ES-I3 (cell line): Measurements from ENCODE around the gene SZT2.
A peak's percentile ranks its signal among the peaks of the same experiment; 100 is the strongest.

Experiments
- H3K36me3 ChIP-seq: 2 replicates; pipeline ENCODE4 v1.6.1; 2013; ENCODE audit warnings: mild to moderate bottlenecking, low read length, control low read depth, moderate library complexity; ENCODE audit not compliant: insufficient read depth
- H3K4me1 ChIP-seq: 2 replicates; pipeline ENCODE4 v1.6.1; 2013; ENCODE audit warnings: mild to moderate bottlenecking, control low read depth, low read length; ENCODE audit not compliant: insufficient read depth
- H3K9ac ChIP-seq: 2 replicates; pipeline ENCODE4 v1.6.1; 2013; ENCODE audit warnings: low read depth, mild to moderate bottlenecking, low read length, moderate library complexity
- H3K9me3 ChIP-seq: 2 replicates; pipeline ENCODE4 v1.6.1; 2013; ENCODE audit warnings: mild to moderate bottlenecking, low read length, moderate library complexity; ENCODE audit not compliant: control insufficient read depth, insufficient read depth

Gene SZT2

DNA sequence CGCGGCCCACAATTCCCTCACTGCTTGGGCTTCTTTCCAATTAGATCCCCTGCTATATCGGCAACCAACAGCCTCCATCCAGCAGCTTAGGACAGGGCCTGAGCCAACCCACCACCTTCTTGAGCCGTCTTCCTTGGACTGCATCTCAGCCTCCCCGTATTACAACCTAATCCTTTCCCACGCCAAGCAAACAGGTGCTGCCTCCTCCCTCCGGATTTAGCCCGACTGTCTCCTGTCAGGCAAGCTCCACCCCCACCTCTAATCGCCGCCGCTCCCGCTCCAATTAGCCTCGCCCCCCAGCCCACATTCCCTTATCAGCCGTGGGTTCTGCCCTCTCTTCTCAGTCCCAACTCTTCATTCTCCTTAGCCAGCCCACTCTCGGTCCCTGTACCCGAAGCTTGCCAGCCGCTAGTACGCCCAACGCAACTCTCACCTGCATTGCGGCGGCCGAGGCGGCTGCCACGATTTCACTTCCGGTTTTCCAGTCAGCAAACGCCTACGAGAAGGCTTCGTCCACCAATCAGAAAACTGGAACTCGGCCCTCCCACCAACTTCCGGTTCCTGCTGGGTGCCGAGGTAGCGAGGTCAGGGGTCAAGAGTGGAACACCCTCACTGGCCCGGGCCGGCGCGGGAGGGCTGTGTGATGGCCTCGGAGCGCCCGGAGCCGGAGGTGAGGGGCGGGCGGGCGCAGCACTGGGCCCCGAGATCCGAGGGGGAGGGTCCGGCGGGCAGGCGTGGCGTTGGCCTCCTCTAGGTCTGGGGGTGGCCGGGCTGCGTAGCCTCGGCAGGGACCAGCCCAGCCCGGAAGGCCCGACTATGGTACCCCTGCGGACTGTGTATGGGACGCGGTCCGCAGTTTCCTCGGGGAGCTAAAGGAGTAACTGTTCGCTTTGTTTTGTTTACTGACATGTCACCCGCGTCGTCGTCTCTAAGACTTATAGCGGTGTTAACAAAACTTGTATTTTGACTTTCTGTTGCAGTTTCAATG lies at the start of gene SZT2, which contains the start of gene MED8:
TSS of gene SZT2 (plus strand) at position 574 of the 988 bp plus-strand sequence. CDS start at position 644, 70 bp downstream.
TSS of gene MED8 (minus strand) at position 475 of the 988 bp plus-strand sequence. CDS start at position 439, 36 bp downstream.
- H3K9me3 ChIP-seq: no peaks in the 10 kb centered on the region
- peaks cover 5% of the 10 kb centered on the region; the same call in 1 of the 2 replicates for H3K4me1 ChIP-seq
- peaks cover 25% of the 10 kb centered on the region for H3K36me3 ChIP-seq
- peak within 1 kb of the TSS; percentile 89 for H3K9ac ChIP-seq

DNA sequence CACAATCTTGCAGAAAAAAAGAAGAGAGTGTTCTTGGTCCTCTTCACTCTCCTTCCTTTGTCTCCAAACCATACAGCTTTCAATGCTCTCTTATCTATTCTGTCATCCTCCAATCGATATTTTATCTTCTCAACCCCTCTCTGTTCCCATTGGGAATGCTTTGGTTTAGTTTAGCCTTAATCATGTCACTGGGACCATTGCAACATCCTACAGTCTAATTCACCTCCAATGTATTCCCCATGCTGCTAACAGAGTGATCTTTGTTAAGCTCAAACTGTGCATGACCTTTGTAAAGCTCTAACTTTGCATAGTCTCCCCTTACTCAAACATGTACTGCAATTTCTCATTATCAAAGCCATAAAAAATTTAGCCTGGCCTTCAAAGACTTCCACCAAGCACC lies 49.1 kb upstream of the SZT2 start:
- H3K36me3 ChIP-seq: no peaks in the 10 kb centered on the region
- H3K4me1 ChIP-seq: no peaks in the 10 kb centered on the region; the same call in 1 of the 2 replicates
- no peaks in the 10 kb centered on the region for H3K9me3 ChIP-seq
- no peak overlapping the region for H3K9ac ChIP-seq

DNA sequence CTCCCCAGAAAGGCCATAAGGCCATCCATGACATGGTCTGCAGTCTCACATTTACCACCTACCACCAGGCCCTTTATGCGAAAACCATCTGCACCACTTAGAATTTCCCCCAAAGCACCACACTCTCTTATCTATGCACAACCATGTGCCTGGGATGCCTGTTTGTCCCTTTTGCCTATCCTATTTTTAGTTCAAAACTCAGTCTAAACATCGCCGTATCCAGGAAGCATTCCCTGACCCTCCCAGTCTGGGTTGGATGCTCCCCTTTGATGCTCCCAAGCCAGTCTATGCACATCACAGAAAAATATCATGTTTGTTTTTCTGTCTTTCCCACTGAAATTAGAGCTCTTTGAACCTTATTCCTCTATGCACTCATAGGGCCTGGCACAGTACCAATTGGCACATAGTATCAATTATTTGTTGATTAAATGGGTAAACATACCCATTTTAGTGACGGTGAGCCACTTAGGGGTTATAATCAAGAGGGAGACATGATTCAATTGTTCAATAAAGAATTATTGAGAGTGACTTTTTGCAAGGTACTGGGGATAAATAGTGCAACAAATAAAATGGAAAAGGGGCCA lies 45.3 kb upstream of the SZT2 start:
- H3K36me3 ChIP-seq: no peaks in the 10 kb centered on the region
- H3K9ac ChIP-seq: no peak overlapping the region
- no peaks in the 10 kb centered on the region; the same call in 1 of the 2 replicates for H3K4me1 ChIP-seq
- H3K9me3 ChIP-seq: no peaks in the 10 kb centered on the region

DNA sequence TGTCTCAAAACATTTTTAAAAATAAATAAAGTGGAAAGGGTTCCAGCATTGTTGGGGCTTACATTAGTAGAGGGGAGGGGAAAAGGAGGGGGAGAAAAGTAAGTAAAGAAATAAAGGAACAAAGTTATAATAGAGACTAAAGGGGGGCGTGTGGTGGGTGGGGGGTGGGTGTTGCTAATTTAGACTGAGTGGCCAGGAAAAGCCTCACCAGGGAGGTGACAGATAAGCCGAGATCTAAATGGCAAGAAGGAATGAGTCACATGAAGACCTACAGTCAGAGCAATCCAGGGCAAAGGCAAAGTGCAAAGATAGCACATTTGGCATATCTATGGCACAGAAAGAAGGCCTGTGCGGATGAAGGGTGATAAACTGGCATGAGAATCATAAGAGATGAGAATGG lies 44.6 kb upstream of the SZT2 start:
- Histone ChIP-seq H3K9me3 (no peaks in the 10 kb centered on the region), H3K36me3 (no peaks in the 10 kb centered on the region), H3K4me1 (peaks cover 1% of the 10 kb centered on the region), H3K9ac (no peak overlapping the region)

DNA sequence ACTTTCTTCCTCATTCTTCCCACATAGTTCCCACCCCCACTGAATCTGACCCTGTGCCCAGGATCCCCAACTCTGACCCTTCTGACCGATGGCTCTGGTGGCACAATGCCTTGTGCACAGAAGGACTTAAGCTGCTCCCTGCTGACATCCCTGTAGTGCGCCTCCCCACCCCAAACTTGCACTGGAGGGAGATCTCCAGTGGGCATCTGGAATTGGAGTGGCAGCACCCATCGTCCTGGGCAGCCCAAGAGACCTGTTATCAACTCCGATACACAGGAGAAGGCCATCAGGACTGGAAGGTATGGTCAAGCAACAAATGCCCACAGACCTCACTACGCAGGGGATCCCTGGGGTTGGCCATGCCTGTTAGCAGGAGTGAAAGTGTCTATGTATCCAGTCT lies 43.1 kb upstream of the SZT2 start:
- H3K36me3 ChIP-seq: no peaks in the 10 kb centered on the region
- H3K4me1 ChIP-seq: peaks cover 5% of the 10 kb centered on the region
- no peak overlapping the region for H3K9ac ChIP-seq
- H3K9me3 ChIP-seq: no peaks in the 10 kb centered on the region

DNA sequence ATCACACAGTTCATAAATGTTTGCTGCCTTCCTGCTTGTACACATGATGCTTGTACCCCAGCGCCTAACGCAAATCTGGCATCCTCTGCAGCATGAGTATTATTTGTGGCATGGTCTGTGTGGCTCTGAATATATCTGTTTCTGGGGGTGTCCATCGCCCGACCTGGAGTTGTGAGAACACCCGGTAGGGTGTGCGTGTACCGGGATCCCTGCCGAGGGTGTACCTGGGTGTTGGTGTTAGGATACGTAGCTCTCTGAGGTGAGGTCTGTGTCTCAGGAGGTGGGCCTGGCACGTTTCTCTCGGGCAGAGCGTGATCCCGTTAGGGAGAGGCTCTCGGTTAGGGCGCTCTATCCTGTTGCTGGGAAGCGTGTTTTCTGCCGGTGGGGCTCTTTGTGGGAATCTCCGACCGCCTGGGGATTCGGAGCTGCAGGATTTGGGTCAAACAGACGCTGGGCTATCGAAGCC lies 41.3 kb upstream of the SZT2 start:
- H3K36me3 ChIP-seq: no peaks in the 10 kb centered on the region
- peaks cover 5% of the 10 kb centered on the region for H3K4me1 ChIP-seq
- no peaks in the 10 kb centered on the region for H3K9me3 ChIP-seq
- H3K9ac ChIP-seq: peak overlapping the region; percentile 71

DNA sequence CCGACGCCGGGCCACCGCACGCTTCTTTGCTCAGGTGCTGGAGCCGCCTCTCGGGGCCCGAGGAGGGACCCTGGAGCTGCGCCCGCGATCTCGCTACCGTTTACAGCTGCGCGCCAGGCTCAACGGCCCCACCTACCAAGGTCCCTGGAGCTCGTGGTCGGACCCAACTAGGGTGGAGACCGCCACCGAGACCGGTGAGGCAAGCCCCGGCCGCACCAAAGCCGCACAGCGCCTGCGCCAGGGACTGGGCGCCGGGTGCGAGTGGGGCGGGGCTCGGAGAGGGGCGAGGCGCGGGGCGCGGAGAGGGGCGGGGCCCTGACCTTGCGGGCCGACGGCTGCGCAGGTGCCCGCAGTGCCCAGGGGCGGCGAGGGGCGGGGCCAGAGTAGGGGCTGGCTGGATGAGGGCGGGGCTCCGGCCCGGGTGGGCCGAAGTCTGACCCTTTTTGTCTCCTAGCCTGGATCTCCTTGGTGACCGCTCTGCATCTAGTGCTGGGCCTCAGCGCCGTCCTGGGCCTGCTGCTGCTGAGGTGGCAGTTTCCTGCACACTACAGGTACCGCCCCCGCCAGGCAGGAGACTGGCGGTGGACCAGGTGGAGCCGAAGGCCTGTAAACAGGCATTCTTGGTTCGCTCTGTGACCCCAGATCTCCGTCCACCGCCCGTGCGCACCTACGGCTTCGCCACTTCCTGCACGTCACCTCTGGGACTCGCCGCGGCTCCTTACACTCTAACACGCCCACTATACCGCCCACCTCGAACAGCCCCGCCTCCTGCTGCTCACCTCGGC lies 40.7 kb upstream of the SZT2 start:
- H3K36me3 ChIP-seq: no peaks in the 10 kb centered on the region
- H3K9me3 ChIP-seq: no peaks in the 10 kb centered on the region
- peaks cover 5% of the 10 kb centered on the region for H3K4me1 ChIP-seq
- H3K9ac ChIP-seq: peak overlapping the region; percentile 98

DNA sequence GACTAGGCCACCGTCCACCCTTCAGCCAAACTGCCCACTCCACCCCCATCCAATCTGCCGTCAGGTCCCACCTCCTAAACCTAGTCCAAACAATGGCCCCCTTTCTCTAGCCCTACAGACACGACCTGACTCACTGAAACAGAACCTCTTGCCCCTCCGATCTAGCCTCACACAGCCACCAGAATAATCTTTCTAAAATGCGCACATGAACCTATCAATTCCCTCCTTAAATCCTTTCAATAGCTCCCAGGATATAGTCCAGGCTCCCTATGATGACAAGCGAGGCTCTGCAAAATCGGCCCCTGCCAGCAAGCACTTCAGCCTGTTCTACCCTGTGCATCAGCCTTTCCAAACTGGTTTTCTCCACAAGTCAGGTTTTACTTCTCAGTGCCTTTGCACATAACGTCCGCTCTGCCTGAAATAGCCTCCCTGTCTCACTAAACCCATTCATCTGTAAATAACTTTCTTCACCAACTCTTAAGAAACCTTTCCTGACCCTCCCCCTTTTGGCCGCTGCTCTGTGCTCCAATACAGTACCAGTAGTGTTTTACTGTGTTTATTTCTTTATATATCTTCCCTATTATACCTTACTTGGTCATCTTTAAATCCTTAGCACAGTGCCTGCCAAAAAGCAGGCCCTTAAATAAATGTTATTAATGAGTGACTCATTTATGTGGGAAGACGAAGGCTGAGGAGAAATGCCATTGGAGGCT lies 39.9 kb upstream of the SZT2 start:
- peak overlapping the region; percentile 98 for H3K9ac ChIP-seq
- peaks cover 5% of the 10 kb centered on the region for H3K4me1 ChIP-seq
- H3K9me3 ChIP-seq: no peaks in the 10 kb centered on the region
- H3K36me3 ChIP-seq: no peaks in the 10 kb centered on the region

DNA sequence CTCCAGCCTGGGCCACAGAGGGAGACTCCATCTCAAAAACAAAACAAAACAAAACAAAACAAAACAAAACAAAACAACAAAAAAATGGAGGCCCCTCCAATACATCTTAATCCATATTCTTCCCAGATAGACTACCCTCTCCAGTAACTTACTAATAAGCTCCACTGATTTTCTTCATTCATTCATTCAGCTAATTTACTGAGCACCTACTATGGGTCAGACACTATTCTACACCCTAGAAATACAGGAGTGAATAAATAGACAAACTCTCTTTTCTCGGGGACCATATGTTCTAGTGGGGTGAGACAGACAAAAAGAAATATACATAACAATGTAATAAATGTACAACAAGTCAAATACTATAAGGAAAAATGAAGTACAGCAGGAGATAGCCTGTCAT lies 38.7 kb upstream of the SZT2 start:
- Histone ChIP-seq H3K4me1 (peaks cover 5% of the 10 kb centered on the region), H3K9me3 (no peaks in the 10 kb centered on the region), H3K36me3 (no peaks in the 10 kb centered on the region), H3K9ac (no peak overlapping the region)

DNA sequence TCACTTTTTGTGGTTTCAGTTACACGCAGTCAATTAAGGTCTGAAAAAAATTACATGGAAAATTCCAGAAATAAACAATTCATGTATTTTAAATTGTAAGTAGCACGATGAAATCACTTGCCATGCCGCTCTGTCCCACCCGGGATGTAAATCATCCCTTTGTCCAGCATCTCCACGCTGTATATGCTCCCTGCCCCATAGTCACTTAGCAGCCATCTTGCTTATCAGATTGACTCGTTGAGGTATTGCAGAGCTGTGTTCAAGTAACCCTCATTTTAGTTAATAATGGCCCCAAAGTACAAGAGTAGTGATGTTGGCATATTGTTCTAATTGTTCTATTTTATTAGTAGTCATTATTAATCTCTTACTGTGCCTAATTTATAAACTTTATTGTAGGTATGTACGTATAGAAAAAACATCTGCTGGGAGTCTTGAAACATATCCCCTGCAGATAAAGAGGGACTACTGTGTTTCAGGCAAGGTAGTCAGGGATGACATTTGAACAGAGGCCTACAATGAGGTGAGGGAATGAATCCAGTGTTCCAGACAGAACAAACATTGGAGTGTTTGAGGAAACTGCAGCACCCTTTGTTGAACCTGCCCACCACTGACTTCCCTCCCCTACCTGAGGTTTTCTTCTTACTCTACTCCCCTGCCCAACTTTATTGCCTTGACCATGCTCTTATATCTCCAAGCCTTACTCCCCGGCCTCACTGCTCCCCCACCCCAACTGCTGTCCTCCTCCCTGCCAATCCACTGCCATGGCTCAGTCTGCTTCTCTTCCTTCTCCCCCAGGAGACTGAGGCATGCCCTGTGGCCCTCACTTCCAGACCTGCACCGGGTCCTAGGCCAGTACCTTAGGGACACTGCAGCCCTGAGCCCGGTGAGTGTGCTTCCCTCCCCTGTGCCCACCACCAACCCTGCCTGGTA lies 38.0 kb upstream of the SZT2 start:
- Histone ChIP-seq H3K36me3 (no peaks in the 10 kb centered on the region), H3K9ac (no peak overlapping the region), H3K9me3 (no peaks in the 10 kb centered on the region)

DNA sequence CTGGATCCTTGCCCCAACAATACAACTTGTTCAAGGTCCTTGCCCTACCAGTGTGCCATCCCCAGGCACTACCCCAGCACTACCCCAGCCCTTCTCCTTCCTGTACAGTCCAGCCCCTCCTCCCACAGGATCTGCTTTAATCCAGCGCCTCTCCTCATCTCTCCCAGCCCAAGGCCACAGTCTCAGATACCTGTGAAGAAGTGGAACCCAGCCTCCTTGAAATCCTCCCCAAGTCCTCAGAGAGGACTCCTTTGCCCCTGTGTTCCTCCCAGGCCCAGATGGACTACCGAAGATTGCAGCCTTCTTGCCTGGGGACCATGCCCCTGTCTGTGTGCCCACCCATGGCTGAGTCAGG lies 37.4 kb upstream of the SZT2 start:
- H3K9me3 ChIP-seq: no peaks in the 10 kb centered on the region
- no peaks in the 10 kb centered on the region for H3K36me3 ChIP-seq
- H3K4me1 ChIP-seq: peaks cover 5% of the 10 kb centered on the region
- no peak overlapping the region for H3K9ac ChIP-seq

More for the DNA sequence above, 38.0 kb upstream of the SZT2 start:
- H3K4me1 ChIP-seq: peaks cover 5% of the 10 kb centered on the region

DNA sequence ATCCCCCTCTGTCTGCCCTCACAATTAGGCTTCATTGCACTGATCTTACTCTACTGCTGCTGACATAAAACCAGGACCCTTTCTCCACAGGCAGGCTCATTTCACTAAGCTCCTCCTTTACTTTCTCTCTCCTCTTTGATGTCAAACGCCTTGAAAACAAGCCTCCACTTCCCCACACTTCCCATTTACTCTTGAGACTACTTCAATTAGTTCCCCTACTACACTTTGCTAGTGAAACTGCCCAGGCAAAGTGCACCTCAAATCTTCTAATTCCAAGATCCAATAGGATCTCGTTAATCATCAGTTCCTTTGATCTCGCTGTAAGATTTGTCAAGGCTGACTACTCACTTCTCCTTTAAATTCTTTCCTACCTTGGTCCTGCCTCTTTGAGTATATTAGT lies 36.8 kb upstream of the SZT2 start:
- no peaks in the 10 kb centered on the region for H3K36me3 ChIP-seq
- peaks cover 5% of the 10 kb centered on the region for H3K4me1 ChIP-seq
- no peaks in the 10 kb centered on the region for H3K9me3 ChIP-seq
- no peak overlapping the region for H3K9ac ChIP-seq

DNA sequence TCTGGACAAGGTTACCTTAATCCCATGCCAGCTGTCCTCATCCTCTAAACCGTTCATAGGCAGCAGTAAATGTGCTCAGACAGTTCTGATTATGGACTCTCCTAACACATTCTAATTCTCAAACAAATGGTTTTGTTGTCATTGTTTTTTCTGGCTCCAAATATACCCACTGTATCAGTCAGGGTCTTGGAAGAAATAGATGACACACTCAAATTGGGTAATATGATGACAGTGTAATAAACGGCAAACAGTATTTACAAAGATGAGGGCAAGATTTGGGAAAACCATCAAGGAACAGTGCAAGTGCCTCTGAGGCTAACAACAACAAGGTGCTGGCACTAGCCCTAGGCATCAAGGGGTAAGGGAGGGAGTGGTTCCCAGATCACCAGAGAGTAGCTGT lies 35.2 kb upstream of the SZT2 start:
- Histone ChIP-seq H3K9me3 (no peaks in the 10 kb centered on the region), H3K36me3 (no peaks in the 10 kb centered on the region)

More for the DNA sequence above, 35.2 kb upstream of the SZT2 start:
- Histone ChIP-seq H3K9ac (no peak overlapping the region), H3K4me1 (peaks cover 5% of the 10 kb centered on the region)
